Right forelimb (tissue), 1 donor: ENCODE measurements around the gene JAKMIP1.
A peak's percentile ranks its signal among the peaks of the same experiment; 100 is the strongest.
"Not testable (repeated sequence)": the region's sequence is repeated elsewhere in the genome, so short reads cannot be mapped to it uniquely, and the experiment has no call there.

Experiments
- DNase-seq: peaks from one replicate; pipeline ENCODE4 v3.0.0-alpha.2; 2018

JAKMIP1 gene

GRCh38 chr4:6002492-6002833 is 197.9 kb downstream of the JAKMIP1 start:
- DNase-seq, result no peak

- DNase-seq, result no peak
These were observed 198.5 kb downstream of the JAKMIP1 start for GRCh38 chr4:6001680-6002491.

GRCh38 chr4:5999830-6000365 is 200.5 kb downstream of the JAKMIP1 start:
- no peak for DNase-seq

GRCh38 chr4:5999356-5999755 is 201.0 kb downstream of the JAKMIP1 start:
- DNase-seq, result no peak

GRCh38 chr4:5998333-5998936 is 201.9 kb downstream of the JAKMIP1 start:
- DNase-seq, result peak; percentile 67

GRCh38 chr4:5996641-5997040 is 203.7 kb downstream of the JAKMIP1 start:
- no peak for DNase-seq

- no peak for DNase-seq
These were observed 204.3 kb downstream of the JAKMIP1 start for GRCh38 chr4:5995901-5996623.

- no peak for DNase-seq
These were observed 206.2 kb downstream of the JAKMIP1 start for GRCh38 chr4:5993876-5994811.

GRCh38 chr4:5993346-5993745 is 207.0 kb downstream of the JAKMIP1 start:
- not testable (repeated sequence) for DNase-seq

GRCh38 chr4:5992828-5993321 is 207.5 kb downstream of the JAKMIP1 start:
- no peak for DNase-seq

- no peak for DNase-seq
These were observed 208.1 kb downstream of the JAKMIP1 start for GRCh38 chr4:5992171-5992827.

GRCh38 chr4:5991405-5991804 is 208.9 kb downstream of the JAKMIP1 start:
- no peak for DNase-seq

- no peak for DNase-seq
These were observed 209.7 kb downstream of the JAKMIP1 start for GRCh38 chr4:5990446-5991160.

- DNase-seq, result no peak
These were observed 210.8 kb downstream of the JAKMIP1 start for GRCh38 chr4:5989236-5990225.

GRCh38 chr4:5988086-5988845 is 212.1 kb downstream of the JAKMIP1 start:
- no peak for DNase-seq

- DNase-seq, result no peak
These were observed 215.5 kb downstream of the JAKMIP1 start for GRCh38 chr4:5984843-5985242.

- DNase-seq, result no peak
These were observed 218.0 kb downstream of the JAKMIP1 start for GRCh38 chr4:5982156-5982973.
